ENCODE measurements around the gene SMG5.

Gene SMG5

DNA sequence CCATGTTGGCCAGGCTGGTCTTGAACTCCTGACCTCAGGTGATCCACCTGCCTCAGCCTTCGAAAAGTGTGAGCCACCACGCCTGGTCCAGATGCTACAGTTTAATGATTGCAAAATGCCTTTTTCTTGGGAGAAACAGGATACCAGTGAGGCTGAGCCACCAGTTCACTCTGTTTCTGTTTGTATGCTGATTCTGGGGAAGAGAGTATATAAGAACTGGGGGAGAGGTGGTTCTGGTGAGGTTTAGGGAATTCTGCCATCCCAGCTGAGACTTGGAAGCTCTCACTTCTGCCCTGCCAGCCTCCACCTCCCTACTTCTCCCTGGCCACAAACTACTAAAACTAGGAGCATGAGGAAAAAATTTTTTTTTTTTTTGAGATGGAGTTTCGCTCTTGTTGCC, 77.9 kb downstream of the SMG5 start:
- no peak for FAIRE-seq

DNA sequence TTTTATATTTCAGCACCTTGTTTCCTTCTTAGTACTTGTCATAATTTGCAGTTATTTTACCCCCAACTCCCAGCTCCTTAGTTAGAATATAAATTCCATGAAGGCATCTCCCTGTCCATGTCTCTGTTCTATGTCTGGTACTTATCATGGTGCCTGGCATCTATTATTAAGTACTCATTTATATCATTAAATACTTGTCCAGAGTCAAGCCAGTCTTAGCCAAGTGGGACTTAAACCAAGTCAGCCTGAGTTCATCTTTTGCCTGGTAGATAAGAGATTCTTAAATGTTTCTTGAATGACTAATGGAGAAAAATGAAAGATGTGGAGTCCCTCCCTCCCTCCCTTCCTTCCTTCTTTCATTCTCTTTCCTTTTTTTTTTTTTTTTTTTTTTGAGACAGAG, 79.3 kb downstream of the SMG5 start:
- no peak for FAIRE-seq

DNA sequence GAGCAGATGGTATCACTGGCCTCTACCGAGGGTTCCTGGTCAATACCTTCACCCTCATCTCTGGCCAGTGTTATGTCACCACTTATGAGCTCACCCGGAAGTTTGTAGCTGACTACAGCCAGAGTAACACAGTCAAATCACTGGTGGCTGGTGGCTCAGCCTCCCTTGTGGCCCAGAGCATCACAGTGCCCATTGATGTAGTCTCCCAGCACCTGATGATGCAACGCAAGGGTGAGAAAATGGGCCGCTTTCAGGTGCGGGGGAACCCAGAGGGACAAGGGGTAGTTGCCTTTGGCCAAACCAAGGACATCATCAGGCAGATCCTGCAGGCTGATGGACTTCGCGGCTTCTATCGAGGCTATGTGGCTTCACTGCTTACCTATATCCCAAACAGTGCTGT, 82.6 kb downstream of the SMG5 start:
- FAIRE-seq, result no peak
